Tibial artery (tissue), 4 donors: ENCODE measurements around the gene B4GALT6.

Source experiments
- DNase-seq, 2 donors: peaks; one replicate each; pipeline ENCODE4 v3.0.0-alpha.2; 2019
- H3K27ac ChIP-seq, 2 donors: fragments of 200-600 bp; sonication (generic) in 1 of 2; 1 replicate in 1 of 2; 2 replicates in 1 of 2; pipeline ENCODE4 v1.5.1; 2018 to 2019; ENCODE audit warnings: mild to moderate bottlenecking in 1 of 2
- H3K27me3 ChIP-seq, 2 donors: fragments of 200-600 bp; sonication (generic) in 1 of 2; one replicate each; pipeline versions ENCODE4 v1.5.1 to v1.6.0; 2016 to 2019
- H3K36me3 ChIP-seq, 3 donors: fragments of 200-600 bp; sonication (generic) in 2 of 3; one replicate each; pipeline ENCODE4 v1.5.1; 2016 to 2019; ENCODE audit warnings: mild to moderate bottlenecking in 2 of 3
- H3K4me1 ChIP-seq, 4 donors: fragments of 200-600 bp; sonication (generic) in 2 of 4; 1 replicate in 3 of 4; 2 replicates in 1 of 4; pipeline ENCODE4 v1.5.1; 2016 to 2019
- H3K4me3 ChIP-seq, 2 donors: fragments of 200-600 bp; sonication (generic) in 1 of 2; 1 replicate in 1 of 2; 2 replicates in 1 of 2; pipeline ENCODE4 v1.5.1; 2018 to 2019; ENCODE audit warnings: mild to moderate bottlenecking in 2 of 2
- H3K9me3 ChIP-seq, 3 donors: fragments of 200-600 bp; sonication (generic) in 1 of 3; one replicate each; pipeline ENCODE4 v1.5.1; 2016 to 2019
- CTCF ChIP-seq, 2 experiments: fragments of 200-600 bp in 1 of 2; fragments of 450-650 bp in 1 of 2; IDR thresholded peaks; one replicate each; pipeline ENCODE4 v1.5.1; 2017 to 2019; ENCODE audit warnings: antibody characterized with exemption in 2 of 2, mild to moderate bottlenecking in 1 of 2, moderate library complexity in 1 of 2
- intact Hi-C: fragments of 100-400 bp; cut with DNase I; formaldehyde crosslinking; loops from one replicate; pipeline ENCODE4 v1.15.0; 2023; ENCODE audit warnings: low total_unique reads

The B4GALT6 gene

GRCh38 chr18:31581498-31582197, 102.7 kb downstream of the B4GALT6 start:
- Histone ChIP-seq H3K36me3 (no peaks in the 10 kb centered on the region), H3K4me1 (no peaks in the 10 kb centered on the region), H3K27me3 (no peaks in the 10 kb centered on the region), H3K4me3 (no peak overlapping the region), H3K27ac (no peak overlapping the region), H3K9me3 (no peaks in the 10 kb centered on the region)
- intact Hi-C loops = no loop called here
- no peak for DNase-seq
- TF ChIP-seq CTCF (IDR thresholded peaks at IDR 0.05) = no peak

- intact Hi-C loops = no loop called here
- H3K4me3 ChIP-seq = no peak overlapping the region
- DNase-seq = no peak
- TF ChIP-seq CTCF (IDR thresholded peaks at IDR 0.05) = no peak
- H3K4me1 ChIP-seq = no peaks in the 10 kb centered on the region
- no peaks in the 10 kb centered on the region for H3K27me3 ChIP-seq
- H3K9me3 ChIP-seq = no peaks in the 10 kb centered on the region
- no peak overlapping the region for H3K27ac ChIP-seq
- H3K36me3 ChIP-seq = no peaks in the 10 kb centered on the region
Observed at GRCh38 chr18:31579375-31579774, 105.0 kb downstream of the B4GALT6 start.

GRCh38 chr18:31578126-31578525, 106.3 kb downstream of the B4GALT6 start:
- no peaks in the 10 kb centered on the region for H3K4me1 ChIP-seq
- H3K9me3 ChIP-seq = no peaks in the 10 kb centered on the region
- no peak for DNase-seq
- no peak for TF ChIP-seq CTCF (IDR thresholded peaks at IDR 0.05)
- H3K27me3 ChIP-seq = no peaks in the 10 kb centered on the region
- intact Hi-C loops = no loop called here
- H3K27ac ChIP-seq = no peak overlapping the region
- no peaks in the 10 kb centered on the region for H3K36me3 ChIP-seq
- H3K4me3 ChIP-seq = no peak overlapping the region

- H3K27me3 ChIP-seq = no peaks in the 10 kb centered on the region
- no peak for TF ChIP-seq CTCF (IDR thresholded peaks at IDR 0.05)
- H3K9me3 ChIP-seq = no peaks in the 10 kb centered on the region
- H3K4me3 ChIP-seq = no peak overlapping the region
- no peaks in the 10 kb centered on the region for H3K4me1 ChIP-seq
- H3K27ac ChIP-seq = no peak overlapping the region
- H3K36me3 ChIP-seq = no peaks in the 10 kb centered on the region
- intact Hi-C loops = no loop called here
- no peak for DNase-seq
Observed at GRCh38 chr18:31577195-31577594, 107.2 kb downstream of the B4GALT6 start.

GRCh38 chr18:31576670-31577069, 107.7 kb downstream of the B4GALT6 start:
- Histone ChIP-seq H3K9me3 (no peaks in the 10 kb centered on the region), H3K4me1 (no peaks in the 10 kb centered on the region), H3K27me3 (no peaks in the 10 kb centered on the region), H3K27ac (no peak overlapping the region), H3K36me3 (no peaks in the 10 kb centered on the region), H3K4me3 (no peak overlapping the region)
- TF ChIP-seq CTCF (IDR thresholded peaks at IDR 0.05) = no peak
- DNase-seq = no peak
- intact Hi-C loops = no loop called here
